Retinal pigment epithelial cell (primary cell): ENCODE measurements around the gene GLRA1.

Source experiments
- DNase-seq: peaks from one replicate; pipeline ENCODE4 v3.0.0-alpha.2; 2010; ENCODE audit warnings: low read depth
- H3K4me3 ChIP-seq: 2 replicates; pipeline ENCODE4 v1.5.1; 2011; ENCODE audit warnings: mild to moderate bottlenecking, low read length, control low read depth, moderate library complexity
- CTCF ChIP-seq: conservative IDR thresholded peaks from 2 replicates; pipeline ENCODE4 v1.5.1; 2011; ENCODE audit warnings: low read depth, low read length, control low read depth, inconsistent platforms

The GLRA1 gene

GRCh38 chr5:151829370-151829769 is 95.3 kb downstream of the GLRA1 start:
- TF ChIP-seq CTCF = no peak
- no peak for DNase-seq
- no peak overlapping the region for H3K4me3 ChIP-seq

GRCh38 chr5:151825445-151825844 is 99.2 kb downstream of the GLRA1 start:
- TF ChIP-seq CTCF = peak; percentile 92
- DNase-seq = peak; percentile 27
- H3K4me3 ChIP-seq = no peak overlapping the region

- H3K4me3 ChIP-seq = no peak overlapping the region
- DNase-seq = no peak
- TF ChIP-seq CTCF = no peak
These were observed 102.5 kb downstream of the GLRA1 start for GRCh38 chr5:151822141-151822540.

- DNase-seq = no peak
- no peak overlapping the region for H3K4me3 ChIP-seq
- TF ChIP-seq CTCF = no peak
These were observed 103.7 kb downstream of the GLRA1 start for GRCh38 chr5:151820903-151821302.

GRCh38 chr5:151820271-151820670 is 104.4 kb downstream of the GLRA1 start:
- H3K4me3 ChIP-seq = no peak overlapping the region
- DNase-seq = no peak
- TF ChIP-seq CTCF = no peak

GRCh38 chr5:151819830-151820229 is 104.8 kb downstream of the GLRA1 start:
- no peak overlapping the region for H3K4me3 ChIP-seq
- no peak for TF ChIP-seq CTCF
- no peak for DNase-seq

GRCh38 chr5:151815051-151815450 is 109.6 kb downstream of the GLRA1 start:
- no peak for TF ChIP-seq CTCF
- DNase-seq = no peak
- H3K4me3 ChIP-seq = no peak overlapping the region
